Medulla oblongata (tissue), 1 donor: ENCODE results near the gene PRAMEF6.
"Not testable (repeated sequence)": the region's sequence is repeated elsewhere in the genome, so short reads cannot be mapped to it uniquely, and the experiment has no call there.

Source experiments
- DNase-seq: peaks from one replicate; pipeline ENCODE4 v3.0.0-alpha.2; 2015; ENCODE audit errors: extremely low spot score

The PRAMEF6 gene

DNA sequence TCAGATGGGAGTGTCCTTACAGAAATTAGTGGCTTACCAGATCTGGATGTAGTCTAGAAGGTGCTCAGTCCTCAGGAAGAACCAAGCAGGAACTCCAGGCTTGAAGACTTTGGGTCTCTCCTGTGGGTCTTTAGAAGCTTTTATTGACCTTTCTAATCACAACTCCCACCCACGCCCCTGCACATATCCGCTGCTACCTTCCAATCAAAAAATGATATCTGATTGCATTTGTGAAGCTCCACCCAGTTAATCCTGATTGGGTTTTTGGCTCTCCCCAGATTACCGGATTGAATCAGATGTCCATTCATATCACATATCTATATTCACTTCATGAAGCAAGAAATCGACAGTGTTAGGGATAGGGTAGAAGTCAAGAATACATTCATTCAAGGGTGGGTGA lies at the start of gene PRAMEF6:
Gene PRAMEF6, minus strand, starts transcription at position 101 of the 400 bp plus-strand sequence. CDS start 5,062 bp downstream, outside the sequence.
- DNase-seq: not testable (repeated sequence)

DNA sequence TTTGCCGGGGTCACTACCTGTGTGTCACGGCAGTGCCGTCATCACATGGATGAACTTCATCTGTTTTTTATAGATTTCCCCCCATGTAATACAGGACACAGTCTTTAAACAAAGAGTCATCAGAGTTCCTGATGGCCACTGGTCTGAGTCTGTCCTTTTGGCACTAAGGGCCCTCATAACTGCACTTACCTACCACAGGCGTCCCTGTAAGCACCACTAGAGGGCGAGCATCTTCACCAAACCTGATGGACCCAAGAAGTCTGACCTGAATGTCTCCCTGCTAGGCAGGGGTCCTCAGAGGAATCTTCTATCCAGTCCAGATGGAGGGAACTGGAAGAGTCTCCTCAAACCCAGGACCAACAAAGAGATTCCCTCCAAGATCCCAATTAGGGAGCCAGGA lies 23.0 kb downstream of the PRAMEF6 start:
- not testable (repeated sequence) for DNase-seq

GRCh38 chr1:12921749-12922148 lies 25.6 kb downstream of the PRAMEF6 start:
- not testable (repeated sequence) for DNase-seq

- DNase-seq: not testable (repeated sequence)
Observed at GRCh38 chr1:12916310-12916709, 31.1 kb downstream of the PRAMEF6 start, which contains the start of gene PRAMEF7. PRAMEF7 (plus strand) TSS chr1:12916610; CDS start chr1:12917693, 1,083 bp downstream.

- not testable (repeated sequence) for DNase-seq
Observed at GRCh38 chr1:12903793-12904572, 43.4 kb downstream of the PRAMEF6 start.

DNA sequence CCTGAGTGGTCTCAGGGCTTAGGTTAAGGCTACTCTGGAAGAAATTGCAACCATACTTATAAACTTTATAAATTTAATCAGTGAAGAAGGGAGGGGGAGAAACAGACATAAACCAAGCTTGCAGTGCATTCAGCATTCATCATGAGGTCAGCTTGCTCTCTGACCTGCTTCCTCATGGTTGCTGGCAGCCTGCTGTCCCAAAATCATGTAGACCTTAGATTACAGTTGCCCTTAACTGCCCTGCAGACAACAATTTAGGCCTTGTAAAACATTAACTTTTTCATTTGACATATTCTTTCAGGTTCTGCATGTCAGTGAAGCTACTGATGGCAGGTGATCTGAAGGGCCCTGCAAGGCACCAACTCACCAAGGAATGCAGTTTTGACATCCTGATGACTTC lies 48.2 kb downstream of the PRAMEF6 start:
- not testable (repeated sequence) for DNase-seq

DNA sequence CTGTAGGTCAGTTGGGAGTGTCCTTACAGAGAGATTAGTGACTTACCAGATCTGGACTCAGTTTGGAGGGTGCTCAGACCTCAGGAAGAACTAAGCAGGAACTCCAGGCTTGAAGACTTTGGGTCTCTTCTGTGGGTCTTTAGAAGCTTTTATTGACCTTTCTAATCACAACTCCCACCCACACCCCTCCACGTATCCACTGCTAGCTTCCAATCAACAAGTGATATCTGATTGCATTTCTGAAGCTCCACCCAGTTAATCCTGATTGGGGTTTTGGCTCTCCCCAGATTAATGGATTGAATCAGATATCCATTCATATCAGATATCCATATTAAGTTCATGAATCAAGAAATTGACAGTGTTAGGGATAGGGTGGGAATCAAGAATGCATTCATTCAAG lies 49.2 kb downstream of the PRAMEF6 start, which contains the start of gene PRAMEF10:
Gene PRAMEF10, minus strand, starts transcription at position 101 of the 400 bp plus-strand sequence. CDS start 2,423 bp downstream, outside the sequence.
- not testable (repeated sequence) for DNase-seq
